GM06990 (cell line): ENCODE measurements around the gene ANK2.

Experiments
- DNase-seq: peaks from one replicate; pipeline ENCODE4 v3.0.0-alpha.2; 2011; ENCODE audit not compliant: insufficient read length; ENCODE audit errors: extremely low read depth
- H3K27me3 ChIP-seq: replicated peaks from 2 replicates; pipeline ENCODE4 v1.6.0; 2011; ENCODE audit warnings: low read length; ENCODE audit not compliant: control insufficient read depth, insufficient read depth
- H3K36me3 ChIP-seq: 2 replicates; pipeline ENCODE4 v1.5.1; 2011; ENCODE audit warnings: low read length; ENCODE audit not compliant: control insufficient read depth, insufficient read depth
- H3K4me3 ChIP-seq: replicated peaks from 2 replicates; pipeline ENCODE4 v1.5.1; 2011; ENCODE audit warnings: low read depth, mild to moderate bottlenecking, control low read depth, low read length
- TF ChIP-seq, protein P1 (sequence below): IDR thresholded peaks from 2 replicates; pipeline ENCODE4 v1.5.1; 2011; ENCODE audit warnings: low read length, control low read depth, mild to moderate bottlenecking, inconsistent platforms; ENCODE audit not compliant: insufficient read depth, poor library complexity, severe bottlenecking

Gene ANK2

DNA sequence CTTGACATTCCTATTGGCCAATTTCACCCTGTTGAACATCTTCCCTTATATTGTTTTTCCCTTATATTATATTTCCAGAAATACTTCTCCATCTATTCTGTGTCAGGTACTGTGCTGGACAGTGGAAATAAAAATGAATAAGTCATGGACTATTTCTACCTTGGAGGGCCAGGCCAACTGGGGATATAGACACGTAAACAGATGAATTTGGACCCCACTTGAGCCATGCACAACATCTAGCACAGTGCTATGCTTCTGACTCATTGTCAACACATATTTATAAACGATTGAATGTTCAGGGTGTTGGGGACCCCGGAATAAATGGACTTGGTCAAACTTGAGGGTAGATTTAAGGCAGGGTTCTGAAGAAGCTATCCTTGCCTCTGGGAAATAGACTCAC lies 111.1 kb downstream of the ANK2 start:
- Histone ChIP-seq H3K36me3 (no peaks in the 10 kb centered on the region), H3K27me3 (no peaks in the 10 kb centered on the region), H3K4me3 (no peak overlapping the region)
- DNase-seq = no peak
- TF ChIP-seq, protein P1, sequence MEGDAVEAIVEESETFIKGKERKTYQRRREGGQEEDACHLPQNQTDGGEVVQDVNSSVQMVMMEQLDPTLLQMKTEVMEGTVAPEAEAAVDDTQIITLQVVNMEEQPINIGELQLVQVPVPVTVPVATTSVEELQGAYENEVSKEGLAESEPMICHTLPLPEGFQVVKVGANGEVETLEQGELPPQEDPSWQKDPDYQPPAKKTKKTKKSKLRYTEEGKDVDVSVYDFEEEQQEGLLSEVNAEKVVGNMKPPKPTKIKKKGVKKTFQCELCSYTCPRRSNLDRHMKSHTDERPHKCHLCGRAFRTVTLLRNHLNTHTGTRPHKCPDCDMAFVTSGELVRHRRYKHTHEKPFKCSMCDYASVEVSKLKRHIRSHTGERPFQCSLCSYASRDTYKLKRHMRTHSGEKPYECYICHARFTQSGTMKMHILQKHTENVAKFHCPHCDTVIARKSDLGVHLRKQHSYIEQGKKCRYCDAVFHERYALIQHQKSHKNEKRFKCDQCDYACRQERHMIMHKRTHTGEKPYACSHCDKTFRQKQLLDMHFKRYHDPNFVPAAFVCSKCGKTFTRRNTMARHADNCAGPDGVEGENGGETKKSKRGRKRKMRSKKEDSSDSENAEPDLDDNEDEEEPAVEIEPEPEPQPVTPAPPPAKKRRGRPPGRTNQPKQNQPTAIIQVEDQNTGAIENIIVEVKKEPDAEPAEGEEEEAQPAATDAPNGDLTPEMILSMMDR = no peak

DNA sequence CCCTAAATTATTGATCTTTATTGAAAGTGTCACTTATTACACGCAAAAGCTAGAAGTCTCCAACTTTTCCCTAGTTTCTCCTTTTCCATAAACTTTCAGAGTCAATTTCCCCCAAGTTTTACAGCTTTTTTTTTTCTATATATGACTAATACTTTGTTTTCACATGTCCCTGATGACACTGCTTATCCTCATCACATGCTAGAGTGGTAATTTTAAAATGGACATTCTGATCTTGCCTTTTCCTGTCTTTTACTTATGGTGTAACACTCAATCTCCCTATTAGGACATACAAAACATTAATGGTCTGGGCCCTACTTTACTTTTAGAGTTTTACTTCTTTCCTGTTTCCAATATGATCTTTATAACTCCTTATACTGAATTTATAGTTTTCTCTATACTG lies 112.6 kb downstream of the ANK2 start:
- Histone ChIP-seq H3K4me3 (no peak overlapping the region), H3K36me3 (no peaks in the 10 kb centered on the region), H3K27me3 (no peaks in the 10 kb centered on the region)
- TF ChIP-seq, protein P1 = no peak
- no peak for DNase-seq

DNA sequence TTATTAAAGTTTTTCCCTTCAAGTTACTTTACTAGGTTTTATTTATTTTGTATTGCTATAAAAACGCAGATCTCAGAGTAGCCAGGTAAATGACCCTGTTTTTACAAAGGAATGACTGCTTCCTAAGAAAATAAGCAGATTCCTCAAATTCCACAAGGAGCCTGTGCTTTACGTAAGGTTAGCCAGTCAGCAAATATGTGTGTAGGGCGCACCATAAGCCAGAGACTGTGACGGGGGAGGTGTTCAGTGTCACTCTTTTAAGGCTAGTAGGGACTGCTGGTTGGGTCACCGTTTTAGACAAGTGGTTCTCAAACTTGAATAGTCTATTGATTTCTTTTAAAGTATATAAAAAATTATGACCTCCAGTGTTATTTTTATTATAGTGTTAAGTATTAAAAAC lies 119.9 kb downstream of the ANK2 start:
- TF ChIP-seq, protein P1 = no peak
- DNase-seq = no peak
- Histone ChIP-seq H3K4me3 (no peak overlapping the region), H3K27me3 (no peaks in the 10 kb centered on the region), H3K36me3 (no peaks in the 10 kb centered on the region)

DNA sequence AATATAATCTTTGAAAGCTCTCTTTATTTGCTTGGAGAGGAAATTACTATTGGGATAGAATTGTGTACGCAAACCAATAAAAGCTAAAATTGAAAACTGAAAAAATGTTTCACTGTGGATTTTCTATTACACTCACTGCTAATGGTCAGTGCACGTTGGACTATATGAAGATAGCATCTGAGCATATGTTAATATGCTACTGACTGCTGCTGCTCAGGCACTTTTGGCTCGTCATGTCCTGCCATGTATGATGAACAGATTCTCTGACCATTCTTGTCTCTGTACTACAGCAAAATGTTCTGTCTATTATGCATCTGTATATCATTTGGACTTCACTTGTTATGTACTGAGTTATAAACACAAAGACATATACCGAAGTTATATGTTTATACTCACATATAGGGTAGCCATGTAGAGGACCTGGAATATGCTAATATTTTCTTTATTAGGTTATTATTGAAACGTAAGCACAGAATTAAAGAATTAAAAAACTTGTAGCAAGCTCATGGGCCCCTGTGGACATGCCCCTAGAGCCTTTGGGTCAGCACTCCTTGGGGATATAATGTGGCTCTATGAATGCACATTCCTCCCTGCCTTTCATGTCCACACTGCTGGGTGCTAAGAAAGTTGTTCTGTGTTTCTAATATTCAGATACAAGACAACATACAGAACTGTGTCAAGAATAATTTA lies 120.8 kb downstream of the ANK2 start:
- H3K36me3 ChIP-seq = no peaks in the 10 kb centered on the region
- DNase-seq = no peak
- H3K4me3 ChIP-seq = no peak overlapping the region
- TF ChIP-seq, protein P1 = no peak
- H3K27me3 ChIP-seq = no peaks in the 10 kb centered on the region

DNA sequence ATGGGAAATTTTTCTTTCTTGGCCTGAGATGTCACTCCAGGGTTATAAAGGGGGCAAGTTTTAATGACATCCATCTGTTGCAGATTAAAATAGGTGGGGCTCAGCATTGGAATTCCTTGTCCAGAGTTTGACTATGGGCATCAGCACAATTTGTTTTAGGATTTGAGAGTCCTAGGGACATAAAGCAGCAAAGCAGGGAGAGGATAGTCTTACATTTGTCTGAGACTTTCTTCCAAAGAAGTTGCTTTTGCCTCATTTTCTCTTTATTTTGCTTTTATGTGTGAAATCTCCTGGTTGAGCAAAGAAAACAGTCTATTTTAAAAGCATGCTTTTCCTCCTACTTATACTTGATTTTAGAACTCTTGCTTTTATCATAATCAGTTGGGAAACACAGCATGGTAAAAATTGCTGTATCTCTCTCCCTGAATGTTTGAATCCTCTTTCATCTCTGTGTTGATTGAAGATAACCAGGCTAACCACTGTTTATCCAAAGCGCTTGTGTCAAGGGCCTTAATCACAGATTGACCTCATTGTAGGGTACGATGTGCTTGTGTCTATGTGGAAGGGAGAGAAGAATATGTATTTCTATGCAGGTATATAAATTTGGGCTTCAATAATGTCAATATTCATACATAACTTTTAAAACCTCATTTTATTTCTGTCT lies 121.5 kb downstream of the ANK2 start:
- DNase-seq = no peak
- Histone ChIP-seq H3K4me3 (no peak overlapping the region), H3K36me3 (no peaks in the 10 kb centered on the region), H3K27me3 (no peaks in the 10 kb centered on the region)
- TF ChIP-seq, protein P1 = no peak
